ENCODE data around the gene AP5B1.
"Not testable (repeated sequence)": the region's sequence is repeated elsewhere in the genome, so short reads cannot be mapped to it uniquely, and the experiment has no call there.

AP5B1 gene

GRCh38 chr11:65786008-65786785 lies 5.4 kb upstream of the AP5B1 start:
- no peak for DNase-seq (ENCODE audit: low read depth)

GRCh38 chr11:65785319-65786007 lies 4.7 kb upstream of the AP5B1 start:
- no peak for DNase-seq (ENCODE audit: low read depth)

GRCh38 chr11:65782816-65783228 lies 2.0 kb upstream of the AP5B1 start:
- no peak for DNase-seq (ENCODE audit: low read depth)

GRCh38 chr11:65781962-65782815 lies 1.4 kb upstream of the AP5B1 start:
- no peak for DNase-seq (ENCODE audit: low read depth)

GRCh38 chr11:65781152-65781961 lies 581 bp upstream of the AP5B1 start:
- no peak for DNase-seq (ENCODE audit: low read depth)

GRCh38 chr11:65779919-65780769 lies 632 bp downstream of the AP5B1 start:
- peak; percentile 63 for DNase-seq (ENCODE audit: low read depth)

- no peak for DNase-seq (ENCODE audit: low read depth)
These were observed 1.2 kb downstream of the AP5B1 start for GRCh38 chr11:65779669-65779918.

GRCh38 chr11:65778901-65779668 lies 1.7 kb downstream of the AP5B1 start:
- DNase-seq (ENCODE audit: low read depth) = no peak

- DNase-seq (ENCODE audit: low read depth) = no peak
These were observed 2.3 kb downstream of the AP5B1 start for GRCh38 chr11:65778431-65778900.

- DNase-seq (ENCODE audit: low read depth) = no peak
These were observed 2.9 kb downstream of the AP5B1 start for GRCh38 chr11:65777821-65778361.

GRCh38 chr11:65777241-65777640 lies 3.5 kb downstream of the AP5B1 start:
- no peak for DNase-seq (ENCODE audit: low read depth)

- no peak for DNase-seq (ENCODE audit: low read depth)
These were observed 4.0 kb downstream of the AP5B1 start for GRCh38 chr11:65776710-65777141.

- no peak for DNase-seq (ENCODE audit: low read depth)
These were observed 4.6 kb downstream of the AP5B1 start for GRCh38 chr11:65776196-65776595.

GRCh38 chr11:65774525-65775306 lies 6.1 kb downstream of the AP5B1 start:
- DNase-seq (ENCODE audit: low read depth) = no peak

- no peak for DNase-seq (ENCODE audit: low read depth)
These were observed 6.9 kb downstream of the AP5B1 start for GRCh38 chr11:65773784-65774411.

GRCh38 chr11:65771589-65772112 lies 9.1 kb downstream of the AP5B1 start:
- DNase-seq (ENCODE audit: low read depth) = no peak

GRCh38 chr11:65770951-65771567 lies 9.7 kb downstream of the AP5B1 start:
- DNase-seq (ENCODE audit: low read depth) = no peak

- not testable (repeated sequence) for DNase-seq (ENCODE audit: low read depth)
These were observed 13.0 kb downstream of the AP5B1 start for GRCh38 chr11:65767806-65768205.

Measured in activated gamma-delta T cell treated with anti-CD3 and anti-CD28 coated beads, Interleukin-2, amount 50 U/mL, for 16 hours (primary cell).